B cell (primary cell): ENCODE measurements around the gene RERE.

ENCODE experiments used
- CTCF ChIP-seq: fragments of 200-600 bp; IDR thresholded peaks from one replicate; pipeline ENCODE4 v1.8.0; 2022; ENCODE audit warnings: antibody characterized with exemption, mild to moderate bottlenecking
- EZH2 ChIP-seq: IDR thresholded peaks from 2 replicates; pipeline ENCODE4 v1.6.1; 2012; ENCODE audit warnings: borderline replicate concordance, low read depth, mild to moderate bottlenecking, moderate library complexity, low read length; ENCODE audit not compliant: insufficient read depth, poor library complexity, severe bottlenecking

GRCh38 chr1:8562222-8562621 lies 255.2 kb downstream of the RERE start:
- TF ChIP-seq CTCF (no peak), EZH2 (no peak)
